Gastrocnemius medialis (tissue), 4 donors: ENCODE measurements around the gene TRIM29. TPM values are rescaled to one million over a fixed set of nuclear protein-coding genes. Genes with fewer than 3 reads are reported as not detected.

Experiments
- ATAC-seq, 2 donors: fragments of 150-250 bp; one replicate each; pipeline ENCODE4 v1.9.1; 2016
- DNase-seq, 2 donors: peaks; one replicate each; pipeline ENCODE4 v3.0.0-alpha.2; 2019
- H3K27ac ChIP-seq, 4 donors: fragments of 200-600 bp; sonication (generic); 1 replicate in 1 of 4; 2 replicates in 3 of 4; pipeline ENCODE4 v1.5.1; 2016 to 2018; ENCODE audit warnings: mild to moderate bottlenecking in 2 of 4, moderate library complexity in 1 of 4
- H3K27me3 ChIP-seq, 3 donors: fragments of 200-600 bp; sonication (generic) in 2 of 3; 1 replicate in 1 of 3; 2 replicates in 2 of 3; pipeline versions ENCODE4 v1.5.1 to v1.6.0; 2016 to 2019; ENCODE audit warnings: mild to moderate bottlenecking in 1 of 3, moderate library complexity in 1 of 3
- H3K36me3 ChIP-seq, 2 donors: fragments of 200-600 bp; sonication (generic) in 1 of 2; one replicate each; pipeline ENCODE4 v1.5.1; 2017 to 2018
- H3K4me1 ChIP-seq, 2 donors: fragments of 200-600 bp; sonication (generic) in 1 of 2; one replicate each; pipeline ENCODE4 v1.5.1; 2016 to 2017; ENCODE audit warnings: mild to moderate bottlenecking in 2 of 2
- H3K4me3 ChIP-seq, 4 donors: fragments of 200-600 bp; sonication (generic) in 3 of 4; 1 replicate in 1 of 4; 2 replicates in 3 of 4; pipeline ENCODE4 v1.5.1; 2016 to 2019; ENCODE audit warnings: mild to moderate bottlenecking in 2 of 4
- H3K9me3 ChIP-seq, 3 donors: fragments of 200-600 bp; sonication (generic) in 2 of 3; 1 replicate in 1 of 3; 2 replicates in 2 of 3; pipeline ENCODE4 v1.5.1; 2016 to 2019
- POLR2A ChIP-seq, 2 donors: fragments of 450-650 bp; IDR thresholded peaks; one replicate each; pipeline ENCODE4 v1.6.1; 2017; ENCODE audit warnings: antibody characterized with exemption in 2 of 2, mild to moderate bottlenecking in 2 of 2, moderate library complexity in 2 of 2
- in situ Hi-C, 4 donors: fragments of 200-750 bp; cut with MboI; loops; one replicate each; pipeline versions ENCODE4 v1.15.0 to v1.8.0; 2017; ENCODE audit warnings: low sequenced_read_pairs in 4 of 4
- intact Hi-C: fragments of 100-400 bp; cut with DNase I; formaldehyde crosslinking; loops from one replicate; pipeline ENCODE4 v1.15.1; 2023; ENCODE audit warnings: low total_unique reads
- total RNA-seq, 4 donors: library from RNA; depleted of rRNA; stranded (reverse); fragments of >200 nt; gene quantifications; one replicate each; pipeline versions ENCODE4 v1.1.0 to v1.2.3, GENCODE V29; 2016
- TF ChIP-seq, protein P1 (sequence below), 5 experiments: fragments of 450-650 bp in 3 of 5; fragments of 200-600 bp in 2 of 5; sonication (generic) in 2 of 5; IDR thresholded peaks in 4 of 5; conservative IDR thresholded peaks in 1 of 5; 1 replicate in 4 of 5; 2 replicates in 1 of 5; pipeline ENCODE4 v1.5.1; 2016 to 2019; ENCODE audit warnings: antibody characterized with exemption in 5 of 5, mild to moderate bottlenecking in 3 of 5, moderate library complexity in 3 of 5

Gene TRIM29
- total RNA-seq, 4 donors from 2014 or later = 0.65 to 2.9 (median 0.95) TPM; not detected in 1

DNA sequence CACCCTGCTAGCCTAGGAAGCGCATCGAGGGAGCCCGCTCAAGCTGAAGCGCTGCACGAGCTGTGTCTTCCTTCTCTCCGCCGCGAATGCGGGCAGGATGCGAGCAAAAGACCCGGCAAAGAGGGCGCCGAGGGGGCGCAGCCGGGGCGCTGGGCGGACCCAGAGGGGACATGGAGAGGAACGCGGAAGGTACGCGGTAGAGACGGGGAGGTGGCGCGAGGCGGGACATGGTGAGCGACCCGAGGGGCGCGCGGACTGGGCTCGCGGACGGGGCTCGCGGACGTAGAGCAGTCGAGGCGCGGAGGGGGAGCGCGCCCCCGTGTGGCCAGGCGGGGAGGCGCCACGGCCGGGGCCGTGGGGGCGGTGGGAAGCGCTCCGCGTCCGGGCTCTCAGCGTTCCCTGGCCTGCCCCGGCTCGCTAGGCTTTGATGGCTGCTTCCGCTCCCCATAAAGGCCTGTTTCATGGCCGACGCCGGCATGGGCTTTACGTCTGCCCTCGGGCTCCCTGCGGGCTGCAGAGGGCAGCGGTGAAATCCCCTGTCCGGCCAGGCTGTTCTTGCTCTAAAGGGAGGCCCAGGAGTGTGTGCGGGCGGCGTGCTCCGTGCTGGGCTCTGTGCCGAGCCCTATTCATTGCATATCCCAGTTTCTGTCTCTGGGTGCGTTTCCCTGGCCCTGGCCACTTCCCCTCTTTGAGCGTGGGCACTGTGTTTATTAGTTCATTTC, 31.2 kb upstream of the TRIM29 start:
- no peaks in the 10 kb centered on the region for H3K36me3 ChIP-seq
- H3K9me3 ChIP-seq = peaks cover 0 to 3% (median 0%) of the 10 kb centered on the region in 3 donors
- peaks cover 0 to 4% of the 10 kb centered on the region in 2 donors for H3K4me1 ChIP-seq
- no peak overlapping the region for H3K27ac ChIP-seq
- H3K27me3 ChIP-seq = peaks cover 28 to 36% (median 32%) of the 10 kb centered on the region in 3 donors
- DNase-seq (peak in 1 of 2 donors; percentile 22), ATAC-seq (peak; percentile 74 to 82)
- TF ChIP-seq, protein P1, sequence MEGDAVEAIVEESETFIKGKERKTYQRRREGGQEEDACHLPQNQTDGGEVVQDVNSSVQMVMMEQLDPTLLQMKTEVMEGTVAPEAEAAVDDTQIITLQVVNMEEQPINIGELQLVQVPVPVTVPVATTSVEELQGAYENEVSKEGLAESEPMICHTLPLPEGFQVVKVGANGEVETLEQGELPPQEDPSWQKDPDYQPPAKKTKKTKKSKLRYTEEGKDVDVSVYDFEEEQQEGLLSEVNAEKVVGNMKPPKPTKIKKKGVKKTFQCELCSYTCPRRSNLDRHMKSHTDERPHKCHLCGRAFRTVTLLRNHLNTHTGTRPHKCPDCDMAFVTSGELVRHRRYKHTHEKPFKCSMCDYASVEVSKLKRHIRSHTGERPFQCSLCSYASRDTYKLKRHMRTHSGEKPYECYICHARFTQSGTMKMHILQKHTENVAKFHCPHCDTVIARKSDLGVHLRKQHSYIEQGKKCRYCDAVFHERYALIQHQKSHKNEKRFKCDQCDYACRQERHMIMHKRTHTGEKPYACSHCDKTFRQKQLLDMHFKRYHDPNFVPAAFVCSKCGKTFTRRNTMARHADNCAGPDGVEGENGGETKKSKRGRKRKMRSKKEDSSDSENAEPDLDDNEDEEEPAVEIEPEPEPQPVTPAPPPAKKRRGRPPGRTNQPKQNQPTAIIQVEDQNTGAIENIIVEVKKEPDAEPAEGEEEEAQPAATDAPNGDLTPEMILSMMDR (IDR thresholded peaks at IDR 0.05 in 4 of 5, conservative IDR thresholded peaks at IDR 0.05 in 1 of 5) = peak; percentile 23 to 91 (median 68)
- no peak for TF ChIP-seq POLR2A (IDR thresholded peaks at IDR 0.05)
- peak overlapping the region; percentile 47 to 70 (median 48) for H3K4me3 ChIP-seq
- in situ Hi-C loops (no loop called here), intact Hi-C loops (loop anchor here (2.0 kb wide), 1 partner anchor 502 kb away; no protein-coding TSS in a partner anchor)

DNA sequence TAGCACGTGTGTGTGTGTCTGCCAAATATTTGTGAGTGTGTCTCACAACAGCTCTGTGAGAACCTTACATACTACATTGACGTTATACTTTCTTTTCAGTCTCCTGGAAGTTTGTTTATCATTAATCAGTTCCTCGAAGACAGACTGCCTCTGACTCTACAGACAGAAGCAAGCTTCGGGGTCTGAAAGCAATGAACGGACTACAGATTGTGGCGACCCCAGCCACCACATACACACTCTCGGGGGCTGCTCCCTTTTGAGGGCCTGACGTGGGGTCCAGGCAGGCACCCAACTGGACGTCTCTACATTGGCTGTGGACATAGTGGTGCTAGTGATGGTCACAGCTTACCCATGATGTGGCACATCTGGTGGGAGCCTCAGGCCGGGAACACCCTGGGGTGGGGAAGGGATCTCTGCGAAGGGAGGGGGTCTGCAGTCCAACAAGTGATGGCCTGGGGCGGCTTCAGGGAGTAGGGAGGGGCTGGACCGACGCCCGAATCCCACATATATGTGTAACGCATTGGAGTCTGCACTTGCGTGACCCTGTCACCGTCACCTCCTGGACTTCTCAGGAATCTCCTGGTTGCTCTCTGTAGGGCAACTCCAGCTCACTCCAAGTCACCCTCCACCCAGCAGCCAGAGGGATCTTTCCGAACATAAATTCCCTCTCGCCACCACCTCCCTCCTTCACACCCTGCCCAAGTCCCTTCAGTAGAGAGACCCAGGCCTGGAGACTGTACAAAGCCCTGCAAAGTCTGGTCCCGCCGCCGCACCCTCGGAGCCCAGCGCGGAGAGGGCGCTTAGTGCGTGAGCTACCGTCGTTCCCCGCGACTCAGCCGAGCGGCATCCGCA, 30.4 kb upstream of the TRIM29 start:
- H3K4me3 ChIP-seq = peak overlapping the region; percentile 47 to 70 (median 48)
- peaks cover 28 to 36% (median 32%) of the 10 kb centered on the region in 3 donors for H3K27me3 ChIP-seq
- peaks cover 0 to 3% (median 0%) of the 10 kb centered on the region in 3 donors for H3K9me3 ChIP-seq
- H3K27ac ChIP-seq = no peak overlapping the region
- ATAC-seq (no peak), DNase-seq (no peak)
- in situ Hi-C loops (no loop called here), intact Hi-C loops (loop anchor here (2.0 kb wide), 1 partner anchor 502 kb away; no protein-coding TSS in a partner anchor)
- H3K36me3 ChIP-seq = no peaks in the 10 kb centered on the region
- H3K4me1 ChIP-seq = peaks cover 0 to 4% of the 10 kb centered on the region in 2 donors
- no peak for TF ChIP-seq POLR2A (IDR thresholded peaks at IDR 0.05)
- TF ChIP-seq, protein P1 (IDR thresholded peaks at IDR 0.05 in 4 of 5, conservative IDR thresholded peaks at IDR 0.05 in 1 of 5) = no peak

DNA sequence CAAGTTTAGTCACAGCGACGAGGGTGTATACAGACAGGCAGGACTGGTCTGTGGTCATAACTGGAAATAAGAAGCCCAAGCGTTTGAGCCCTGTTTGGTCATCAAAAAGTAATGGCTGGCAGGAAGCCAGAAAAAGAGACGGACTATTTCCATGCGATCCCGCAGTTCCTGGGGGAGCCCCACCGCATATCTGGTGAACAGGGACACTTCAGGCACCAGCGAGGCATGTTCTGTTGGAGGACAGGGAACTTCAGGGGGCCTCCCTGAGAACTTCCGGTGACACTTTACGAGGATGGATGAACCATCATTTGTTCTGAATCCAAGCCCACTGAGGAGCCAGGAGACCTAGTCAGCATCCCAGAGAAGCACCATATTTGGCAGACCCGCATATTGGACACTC, 29.7 kb upstream of the TRIM29 start:
- ATAC-seq (no peak), DNase-seq (no peak)
- H3K4me3 ChIP-seq = no peak overlapping the region
- in situ Hi-C loops (no loop called here), intact Hi-C loops (loop anchor here (2.0 kb wide), 1 partner anchor 501 kb away; no protein-coding TSS in a partner anchor)
- no peaks in the 10 kb centered on the region for H3K36me3 ChIP-seq
- peaks cover 0 to 4% of the 10 kb centered on the region in 2 donors for H3K4me1 ChIP-seq
- peaks cover 28 to 36% (median 32%) of the 10 kb centered on the region in 3 donors for H3K27me3 ChIP-seq
- H3K9me3 ChIP-seq = peaks cover 0 to 3% (median 0%) of the 10 kb centered on the region in 3 donors
- no peak for TF ChIP-seq POLR2A (IDR thresholded peaks at IDR 0.05)
- TF ChIP-seq, protein P1 (IDR thresholded peaks at IDR 0.05 in 4 of 5, conservative IDR thresholded peaks at IDR 0.05 in 1 of 5) = no peak
- no peak overlapping the region for H3K27ac ChIP-seq

DNA sequence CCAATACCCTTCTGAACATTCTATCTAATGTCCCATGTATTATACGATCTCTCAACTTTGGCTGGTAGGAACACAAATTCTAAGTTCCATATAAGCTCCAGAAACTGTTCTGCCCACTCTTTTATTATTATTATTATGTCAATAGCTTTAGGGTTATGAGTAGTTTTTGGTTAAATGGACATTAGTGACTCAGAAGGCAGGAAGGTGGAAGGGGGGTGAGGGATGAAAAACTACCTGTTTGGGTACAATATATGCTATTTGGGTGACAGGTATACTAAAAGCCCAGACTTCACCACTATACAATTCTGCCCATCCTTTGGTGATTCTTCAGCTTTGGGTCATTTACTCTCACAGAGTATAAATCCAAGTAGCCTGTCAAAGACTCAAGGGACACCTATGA, 22.5 kb upstream of the TRIM29 start:
- TF ChIP-seq, protein P1 (IDR thresholded peaks at IDR 0.05 in 4 of 5, conservative IDR thresholded peaks at IDR 0.05 in 1 of 5) = no peak
- no peak for TF ChIP-seq POLR2A (IDR thresholded peaks at IDR 0.05)
- in situ Hi-C loops (no loop called here), intact Hi-C loops (no loop called here)
- H3K27ac ChIP-seq = no peak overlapping the region
- no peaks in the 10 kb centered on the region for H3K4me1 ChIP-seq
- DNase-seq (no peak), ATAC-seq (no peak)
- H3K9me3 ChIP-seq = peaks cover 0 to 13% (median 0%) of the 10 kb centered on the region in 3 donors
- peaks cover 0 to 6% (median 0%) of the 10 kb centered on the region in 3 donors for H3K27me3 ChIP-seq
- no peaks in the 10 kb centered on the region for H3K36me3 ChIP-seq
- no peak overlapping the region for H3K4me3 ChIP-seq
